ENCODE measurements around the gene CHL1.

CHL1 gene

GRCh38 chr3:197149-197827 lies 725 bp downstream of the CHL1 start:
- DNase-seq (ENCODE audit: low read depth): no peak
- no peak overlapping the region for H3K4me3 ChIP-seq (replicated peaks; ENCODE audit: low read depth, low read length)
- no peak for TF ChIP-seq CTCF (IDR thresholded peaks at IDR 0.05; ENCODE audit: low read length, missing control alignments)

DNA sequence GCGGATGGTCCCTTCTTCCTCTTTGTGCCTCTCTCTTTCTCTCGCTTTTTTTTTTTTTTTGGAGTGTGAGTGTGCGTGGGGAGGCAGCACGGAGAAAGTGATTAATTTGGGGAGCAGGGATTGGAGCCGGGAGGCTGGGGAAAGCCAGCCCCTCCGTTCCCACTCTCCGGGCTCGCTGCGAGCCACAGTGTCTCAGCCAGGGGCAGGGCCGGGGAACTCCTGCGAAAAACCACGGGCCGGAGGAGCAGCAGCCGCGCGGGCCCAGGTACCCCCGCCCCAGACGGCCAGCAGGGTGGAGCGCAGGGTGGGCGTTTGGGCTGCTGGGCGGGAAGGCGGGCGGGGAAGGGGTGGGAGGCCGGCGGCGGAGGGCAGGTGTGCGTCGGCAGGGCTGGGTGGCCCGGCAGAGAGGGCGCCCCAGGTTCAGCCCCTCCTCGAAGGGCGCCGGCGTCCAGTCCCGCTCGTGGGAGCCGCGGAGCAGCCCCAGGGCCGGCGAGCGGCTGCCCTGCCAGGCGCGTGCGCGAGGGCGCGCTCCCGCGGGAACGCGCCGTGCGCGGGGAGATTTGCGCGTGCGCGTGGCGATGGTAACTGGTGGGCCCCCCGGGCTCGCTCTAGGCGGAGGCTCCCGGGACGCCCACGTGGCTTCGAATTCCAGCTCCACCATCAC lies 1.4 kb downstream of the CHL1 start:
- DNase-seq (ENCODE audit: low read depth): no peak
- no peak overlapping the region for H3K4me3 ChIP-seq (replicated peaks; ENCODE audit: low read depth, low read length)
- no peak for TF ChIP-seq CTCF (IDR thresholded peaks at IDR 0.05; ENCODE audit: low read length, missing control alignments)

GRCh38 chr3:199835-200234 lies 3.3 kb downstream of the CHL1 start:
- no peak for TF ChIP-seq CTCF (IDR thresholded peaks at IDR 0.05; ENCODE audit: low read length, missing control alignments)
- no peak for DNase-seq (ENCODE audit: low read depth)

DNA sequence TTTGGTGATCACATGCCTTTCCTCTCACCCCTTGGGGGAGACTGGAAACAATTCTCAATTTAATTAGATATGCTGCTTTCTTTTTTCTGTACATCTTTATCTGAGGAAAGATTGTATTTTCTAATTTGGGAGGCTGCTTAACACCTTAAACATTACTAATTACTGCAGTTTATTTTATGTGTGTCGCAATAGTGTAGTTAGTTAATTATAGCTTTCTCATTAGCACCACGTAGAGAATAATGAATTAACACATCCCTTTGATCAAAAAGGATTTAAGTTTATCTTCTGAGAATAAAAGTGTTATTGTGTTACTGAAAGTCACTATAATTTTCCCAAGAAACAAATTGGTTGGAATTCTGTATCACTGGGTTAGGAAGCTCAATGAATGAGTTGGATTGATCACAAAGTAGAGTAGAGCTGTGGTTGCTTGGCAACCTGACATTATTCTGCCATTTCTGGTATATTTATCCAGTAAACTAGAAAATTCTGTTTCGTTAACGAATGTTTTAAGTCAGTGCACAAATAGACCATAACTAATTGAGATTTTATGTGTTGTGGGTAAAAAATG lies 4.3 kb downstream of the CHL1 start:
- DNase-seq (ENCODE audit: low read depth): no peak
- no peak for TF ChIP-seq CTCF (IDR thresholded peaks at IDR 0.05; ENCODE audit: low read length, missing control alignments)
- H3K4me3 ChIP-seq (replicated peaks; ENCODE audit: low read depth, low read length): no peak overlapping the region

More at GRCh38 chr3:199835-200234, 3.3 kb downstream of the CHL1 start:
- H3K4me3 ChIP-seq (replicated peaks; ENCODE audit: low read depth, low read length): no peak overlapping the region

GRCh38 chr3:204102-204501 lies 7.5 kb downstream of the CHL1 start:
- no peak for TF ChIP-seq CTCF (IDR thresholded peaks at IDR 0.05; ENCODE audit: low read length, missing control alignments)
- no peak overlapping the region for H3K4me3 ChIP-seq (replicated peaks; ENCODE audit: low read depth, low read length)
- DNase-seq (ENCODE audit: low read depth): no peak

DNA sequence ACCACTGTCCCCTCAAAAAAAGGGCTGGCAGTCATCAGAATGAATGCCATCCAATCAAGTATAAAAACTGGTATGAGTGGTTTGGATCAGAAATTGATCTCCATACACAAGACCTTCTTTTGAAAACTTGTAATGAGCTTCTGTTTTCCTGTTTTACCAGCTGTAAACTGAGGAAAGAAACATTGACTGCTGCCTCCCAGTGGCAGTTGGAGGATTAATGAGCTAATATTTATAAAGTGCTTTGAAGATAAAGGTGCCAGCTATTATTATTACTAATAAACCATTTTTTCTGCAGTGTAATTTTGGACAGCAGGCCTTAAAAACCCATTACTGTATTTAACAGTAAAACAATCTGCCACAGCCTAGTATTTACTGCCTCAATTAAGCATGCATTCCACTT lies 11.4 kb downstream of the CHL1 start:
- no peak for TF ChIP-seq CTCF (IDR thresholded peaks at IDR 0.05; ENCODE audit: low read length, missing control alignments)
- H3K4me3 ChIP-seq (replicated peaks; ENCODE audit: low read depth, low read length): no peak overlapping the region
- DNase-seq (ENCODE audit: low read depth): no peak

Data from fibroblast of pulmonary artery (primary cell).